HG03135 (cell line): Measurements from ENCODE around the gene STXBP5.

Source experiments
- ATAC-seq: cut with Tn5 transposase; IDR thresholded peaks from one replicate; pipeline ENCODE4 v1.9.1; 2021; ENCODE audit warnings: mild to moderate bottlenecking, moderate library complexity; ENCODE audit not compliant: unreplicated experiment

Gene STXBP5

DNA sequence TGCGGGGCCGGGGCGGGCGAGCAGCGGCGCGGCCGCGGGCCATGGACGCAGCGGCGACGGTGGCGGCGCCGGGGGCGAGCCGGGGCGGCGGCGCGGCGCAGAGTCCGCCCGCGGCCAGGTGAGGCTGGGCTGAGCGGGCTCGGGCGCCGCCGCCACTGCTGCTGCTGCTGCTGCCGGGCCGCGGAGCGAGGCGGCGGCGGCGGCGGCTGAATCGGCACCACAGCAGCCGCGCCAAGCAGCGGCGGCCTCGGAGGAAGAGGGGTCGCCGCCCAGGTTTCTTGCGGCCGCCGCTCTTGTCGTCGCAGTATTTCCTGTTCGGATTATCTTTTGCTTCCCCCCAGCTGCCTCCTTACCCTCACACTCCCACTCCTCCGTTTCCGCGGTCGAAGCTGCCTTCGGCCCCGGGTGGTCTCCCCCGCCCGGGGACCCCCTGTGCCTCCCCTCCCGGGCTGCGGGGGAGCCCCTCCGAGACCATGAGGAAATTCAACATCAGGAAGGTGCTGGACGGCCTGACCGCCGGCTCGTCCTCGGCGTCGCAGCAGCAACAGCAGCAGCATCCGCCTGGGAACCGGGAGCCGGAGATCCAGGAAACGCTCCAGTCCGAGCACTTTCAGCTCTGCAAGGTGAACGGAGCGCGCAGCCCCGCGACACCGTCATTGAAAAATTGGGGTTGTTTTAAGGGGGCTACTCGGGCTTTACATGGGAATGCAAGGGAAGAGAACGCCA lies at the start of gene STXBP5:
Gene STXBP5 (plus strand): TSS at position 358 of the 726 bp plus-strand sequence. CDS start 116 bp downstream, at position 474.
- ATAC-seq = peak; percentile 32

DNA sequence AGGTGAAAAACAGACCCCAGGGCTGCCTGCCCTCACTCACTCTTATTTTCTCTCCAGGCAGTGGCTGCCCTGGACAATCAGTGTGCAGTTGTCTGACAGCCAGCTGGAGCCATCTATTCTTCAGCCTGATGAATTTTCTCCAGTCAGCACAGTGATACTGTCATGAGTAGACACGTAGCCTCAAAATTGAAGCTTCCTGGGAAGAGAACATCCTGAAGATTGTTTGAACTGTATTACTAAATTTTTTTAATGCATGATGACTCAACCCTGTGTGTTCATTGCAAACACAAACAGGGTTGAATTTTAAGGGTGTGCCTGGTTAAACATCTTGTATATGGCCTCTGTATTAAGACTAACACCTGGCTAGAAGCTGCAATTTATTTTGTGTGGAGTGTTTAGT lies 49.8 kb upstream of the STXBP5 start:
- no peak for ATAC-seq

DNA sequence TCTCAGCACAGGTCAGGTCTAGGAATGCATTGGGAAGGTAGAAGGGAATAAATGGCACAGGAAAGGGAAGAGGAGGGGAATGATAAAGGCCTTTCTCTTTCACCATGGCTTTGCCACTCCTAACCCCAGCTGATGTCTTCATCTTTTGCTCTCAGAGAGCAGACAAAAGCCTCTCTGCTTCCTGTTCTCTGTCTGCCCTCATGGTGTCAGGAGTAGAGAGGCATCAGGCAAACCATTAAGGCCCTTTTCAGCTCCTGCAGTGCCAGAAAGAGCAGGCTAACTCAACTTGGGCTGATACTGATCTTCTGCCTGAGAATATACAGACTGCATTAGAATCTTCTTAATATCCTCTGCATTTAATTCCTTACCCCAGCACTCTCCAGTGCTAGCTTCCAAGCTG lies 48.0 kb upstream of the STXBP5 start:
- no peak for ATAC-seq

DNA sequence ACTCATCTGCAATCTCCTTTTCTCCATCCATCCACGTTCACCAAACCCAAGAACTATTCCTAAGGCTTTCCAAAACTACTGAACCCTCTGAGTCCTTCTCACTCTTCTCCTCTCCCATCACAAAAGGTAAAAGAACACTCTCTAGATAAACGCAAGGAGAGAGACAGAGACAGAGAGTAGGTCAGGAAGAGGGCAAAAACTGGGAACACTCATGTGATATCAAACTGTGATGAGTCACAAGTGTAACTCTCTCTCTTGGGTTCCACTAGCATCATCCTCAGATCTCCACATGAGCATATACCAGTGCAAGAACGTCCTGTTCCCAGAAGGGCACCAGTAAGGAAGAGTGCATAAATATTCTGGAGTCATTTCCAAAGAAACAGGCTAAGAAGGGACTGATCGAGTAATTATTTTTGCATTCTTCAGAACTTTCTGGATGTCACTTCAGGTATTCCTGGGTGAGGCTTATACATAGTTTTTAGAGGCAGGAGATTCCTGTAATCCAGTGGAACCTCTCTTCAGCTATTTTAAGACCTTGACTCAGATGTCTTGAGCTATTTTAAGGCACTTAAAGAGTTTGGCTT lies 47.3 kb upstream of the STXBP5 start:
- no peak for ATAC-seq

DNA sequence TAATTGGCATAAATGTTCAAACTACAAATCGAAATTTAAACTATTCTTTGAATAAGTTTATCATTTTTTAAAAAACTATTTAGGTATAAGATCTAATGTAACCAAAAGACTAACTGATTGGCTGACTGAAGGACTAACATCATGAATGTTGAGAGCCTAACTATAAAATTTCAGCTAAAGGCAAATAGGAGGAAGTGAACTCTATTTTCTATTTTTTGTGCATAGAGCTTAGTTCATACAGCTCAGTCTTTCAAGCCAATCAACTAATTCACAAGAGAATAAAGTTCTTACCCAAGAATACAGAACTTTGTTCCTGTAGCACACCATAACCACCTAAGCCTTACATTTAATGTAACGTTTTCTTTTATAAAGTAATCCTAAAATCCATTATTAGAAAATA lies 46.3 kb upstream of the STXBP5 start:
- no peak for ATAC-seq

DNA sequence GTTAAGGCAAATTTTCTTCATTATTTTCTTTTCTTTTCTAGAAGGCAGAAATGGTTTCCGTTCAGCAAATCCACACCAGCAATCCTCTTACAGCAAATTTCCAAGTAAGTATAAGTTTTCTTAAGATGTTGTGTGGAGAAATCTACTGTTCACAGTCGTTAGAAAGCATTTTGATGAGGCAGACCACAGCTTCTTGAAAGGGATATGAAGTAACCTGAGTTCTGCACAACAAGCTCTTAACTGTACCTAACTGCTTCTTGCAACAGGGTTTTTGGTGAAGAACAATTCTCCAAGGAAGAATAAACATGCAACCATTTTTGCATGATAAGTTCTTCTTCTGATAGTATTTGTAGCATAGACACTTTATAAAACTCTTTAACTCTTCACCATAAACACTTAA lies 45.3 kb upstream of the STXBP5 start:
- ATAC-seq = no peak

DNA sequence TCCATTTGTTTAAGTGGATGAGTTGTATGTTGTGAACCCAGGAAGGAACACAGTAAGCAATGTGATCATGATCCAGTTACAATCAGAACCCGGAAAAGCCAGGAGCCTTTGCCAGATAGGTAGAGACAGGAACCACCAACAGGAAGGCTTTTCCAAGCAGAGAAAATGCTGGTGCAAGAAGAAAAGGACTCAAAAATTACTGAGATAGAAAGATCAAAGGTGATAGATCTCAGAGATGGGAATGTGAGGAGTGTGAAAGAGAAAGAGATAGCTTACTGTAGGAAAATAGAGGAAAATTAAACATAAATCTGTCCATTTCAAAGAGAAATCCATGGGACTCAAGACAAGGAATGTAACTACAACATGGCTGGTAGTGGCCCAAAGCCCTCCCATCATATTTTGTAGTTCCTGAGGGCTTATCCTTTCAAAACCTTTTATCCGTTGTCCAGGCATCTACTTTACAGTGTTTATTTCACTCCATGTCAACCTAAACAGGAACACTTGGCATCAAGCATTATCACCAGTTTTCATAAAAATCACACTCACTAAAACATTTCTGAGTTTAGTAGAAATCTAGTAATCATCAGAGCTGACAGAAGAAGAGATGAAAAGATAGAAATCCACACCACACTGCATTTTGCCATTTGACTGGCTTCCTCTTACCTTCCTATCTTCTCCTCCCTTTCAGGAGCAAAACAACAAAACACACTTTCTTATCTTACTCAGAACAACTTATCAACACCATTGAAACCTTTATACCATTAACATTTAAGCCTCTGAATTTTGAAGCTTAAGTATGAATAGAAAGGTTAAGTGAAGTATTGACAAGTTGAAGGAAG lies 44.5 kb upstream of the STXBP5 start:
- ATAC-seq = no peak

DNA sequence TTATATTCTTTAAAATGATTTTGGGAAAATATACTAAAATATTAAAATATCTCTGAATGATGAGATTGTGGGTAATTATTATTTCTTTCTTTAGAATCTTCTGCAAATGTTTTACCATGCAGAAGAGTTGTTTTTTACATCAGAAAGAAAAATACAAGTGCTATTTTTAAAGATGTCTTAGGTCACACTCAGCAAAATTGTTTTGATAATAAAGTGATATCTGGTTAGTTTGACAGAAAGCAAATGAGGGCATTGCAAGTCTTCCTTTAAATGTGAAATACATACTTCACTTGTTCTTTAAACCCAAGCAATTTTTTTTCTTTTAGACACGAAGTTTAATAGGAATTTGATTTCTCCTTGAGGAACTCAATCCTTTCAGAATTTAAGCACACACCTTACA lies 43.6 kb upstream of the STXBP5 start:
- ATAC-seq = no peak

DNA sequence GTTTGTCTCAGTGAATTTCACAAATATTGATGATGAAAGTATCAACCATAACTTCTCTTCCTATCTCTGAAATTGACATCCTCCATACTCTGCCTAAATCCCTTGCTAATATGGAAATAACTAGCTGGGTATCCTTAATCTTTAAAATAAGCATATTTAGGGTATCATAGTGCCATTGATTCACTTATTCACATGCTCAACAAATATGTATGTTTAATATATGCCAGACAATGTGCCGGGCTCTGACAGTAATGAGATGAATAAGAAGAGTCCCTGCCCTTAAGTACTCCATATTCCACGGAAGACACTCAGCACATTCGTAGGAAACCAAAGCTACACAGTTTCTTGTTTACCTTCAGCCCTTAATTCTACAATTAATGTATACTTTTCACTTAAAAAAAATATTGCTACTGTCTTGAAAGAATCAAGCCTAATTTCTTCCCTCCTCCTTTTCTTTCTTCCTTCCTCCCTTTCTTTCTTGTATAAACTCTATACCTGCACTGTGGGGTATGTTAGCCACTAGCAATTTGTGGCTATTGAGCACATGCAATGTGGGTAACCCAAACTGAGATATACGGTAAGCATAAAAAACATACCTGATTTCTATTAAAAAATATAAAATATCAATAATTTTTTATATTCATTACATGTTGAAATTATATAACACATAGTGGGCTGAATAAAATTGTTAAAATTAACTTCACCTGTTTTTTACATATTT lies 42.8 kb upstream of the STXBP5 start:
- no peak for ATAC-seq

DNA sequence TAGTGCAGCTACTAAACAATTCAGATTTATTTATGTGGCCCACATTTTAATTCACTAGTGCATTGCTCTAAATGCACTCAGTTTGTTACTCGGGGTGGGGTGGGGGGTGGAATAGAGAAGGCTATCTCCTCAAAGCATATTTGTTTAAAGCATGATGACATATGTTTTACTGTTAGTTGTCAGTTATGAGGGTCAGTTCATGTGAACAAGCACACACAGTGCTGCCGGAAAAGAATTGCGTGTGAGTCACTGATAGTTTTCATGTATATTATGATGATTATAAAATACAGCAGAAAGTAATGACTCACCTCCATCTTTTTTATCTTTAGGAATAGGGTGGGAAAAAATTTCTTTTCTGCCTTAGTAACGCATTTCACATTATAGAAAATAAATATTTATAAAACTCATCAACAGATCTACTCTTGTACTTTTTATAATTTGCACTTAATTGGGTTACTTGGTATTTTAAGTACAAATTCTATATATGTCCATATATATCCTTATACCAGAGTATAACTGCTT lies 42.2 kb upstream of the STXBP5 start:
- no peak for ATAC-seq

DNA sequence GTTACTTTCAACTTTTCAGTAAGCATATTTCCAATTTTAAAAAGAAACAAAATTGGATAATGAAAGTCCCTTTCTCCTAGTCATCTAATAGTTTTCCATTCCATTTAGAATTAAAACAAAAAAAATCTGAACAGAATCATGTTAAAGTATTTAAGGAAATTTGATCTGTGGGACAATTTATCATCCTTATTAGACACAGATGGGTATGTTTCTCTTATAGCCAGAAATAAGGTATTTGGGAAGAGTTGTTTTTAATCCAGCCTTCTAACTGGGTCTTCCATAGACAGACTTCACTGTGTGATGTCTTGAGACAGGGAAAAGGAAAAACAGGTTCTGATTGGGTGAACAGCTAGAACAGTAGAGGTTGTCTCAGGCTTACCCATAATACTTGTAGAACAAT lies 39.5 kb upstream of the STXBP5 start:
- no peak for ATAC-seq

DNA sequence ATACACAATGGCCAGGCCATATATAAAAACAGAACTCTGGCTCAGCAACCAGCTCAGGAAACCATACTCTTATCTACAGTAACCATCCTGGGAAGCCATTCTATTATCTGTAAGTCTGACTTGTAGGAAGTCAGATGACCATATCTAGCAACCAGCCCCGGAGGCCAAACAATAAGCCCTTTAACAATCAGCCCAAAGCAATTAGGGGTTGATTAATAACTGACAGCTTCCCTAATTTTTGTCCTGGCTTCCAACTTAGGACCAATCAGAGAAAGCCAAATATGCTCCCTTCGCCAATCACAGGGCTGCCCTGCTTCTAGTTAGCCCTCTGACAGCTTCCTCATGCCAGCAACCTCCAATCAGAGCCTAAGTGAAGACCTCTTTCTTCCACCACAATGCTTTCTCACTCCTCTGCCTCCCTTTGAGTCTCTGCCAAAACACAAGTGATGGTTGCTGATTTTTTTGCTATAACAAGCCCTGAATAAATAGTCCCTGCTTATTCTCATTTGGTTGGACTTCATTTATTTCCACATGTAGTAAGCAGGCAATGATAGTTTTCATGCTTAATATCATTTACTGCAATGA lies 37.8 kb upstream of the STXBP5 start:
- ATAC-seq = no peak

DNA sequence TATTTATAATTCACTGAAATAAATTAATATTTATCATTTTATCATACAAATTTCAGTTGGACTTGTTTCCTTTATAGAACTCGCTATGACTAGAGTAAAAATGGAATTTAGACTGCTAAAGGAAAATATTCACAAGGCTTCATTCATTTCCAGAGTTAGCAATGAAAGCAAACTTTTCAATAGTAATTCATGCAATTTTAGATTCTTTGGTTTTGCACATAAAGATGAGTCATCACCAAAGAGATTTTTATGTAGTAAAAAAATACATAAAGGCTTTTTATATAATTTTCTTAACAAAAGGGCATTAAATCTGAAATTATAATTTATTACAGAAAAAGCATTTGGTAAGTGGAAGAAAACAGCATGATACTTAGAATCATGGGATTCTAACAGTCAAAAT lies 37.2 kb upstream of the STXBP5 start:
- no peak for ATAC-seq

DNA sequence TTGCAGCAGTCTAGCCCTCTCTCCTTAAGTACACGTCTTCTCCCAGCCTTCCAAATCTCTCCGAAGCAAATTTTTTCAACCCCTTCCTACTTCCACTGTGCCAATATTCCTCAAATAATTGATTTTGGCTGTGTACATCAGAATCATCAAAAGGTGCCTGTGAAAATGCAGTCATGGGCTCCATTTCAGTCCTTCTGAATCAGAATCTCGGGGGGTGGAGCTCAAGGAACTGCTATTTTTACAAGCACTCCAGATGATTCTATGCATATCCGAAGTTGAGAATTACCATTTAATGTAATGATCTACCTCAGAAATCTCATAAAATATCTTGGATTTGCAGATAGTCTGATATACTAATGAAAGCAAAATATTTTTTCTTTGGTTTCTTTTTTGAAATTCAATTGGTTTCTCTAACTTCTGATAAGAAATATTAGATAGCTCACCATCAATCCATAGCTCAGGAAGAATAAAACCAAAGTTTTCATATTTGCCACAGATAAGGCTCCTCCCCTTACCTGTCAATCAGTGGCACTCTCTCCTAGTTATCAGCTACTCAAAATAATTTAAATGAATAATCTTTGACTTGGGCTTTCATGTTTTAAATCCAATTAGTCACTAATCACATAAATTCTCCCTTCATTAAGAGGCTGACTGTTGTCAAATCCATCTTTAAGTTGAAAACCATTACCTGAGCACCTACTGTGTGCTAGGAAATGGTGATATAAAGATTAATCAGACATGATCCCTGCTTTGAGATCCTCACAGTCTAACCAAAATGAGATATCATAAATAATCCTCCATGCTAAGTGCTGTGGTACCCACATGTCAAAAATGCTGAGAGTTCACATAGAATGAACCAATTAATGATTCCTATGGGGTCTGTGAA lies 36.4 kb upstream of the STXBP5 start:
- ATAC-seq = no peak

DNA sequence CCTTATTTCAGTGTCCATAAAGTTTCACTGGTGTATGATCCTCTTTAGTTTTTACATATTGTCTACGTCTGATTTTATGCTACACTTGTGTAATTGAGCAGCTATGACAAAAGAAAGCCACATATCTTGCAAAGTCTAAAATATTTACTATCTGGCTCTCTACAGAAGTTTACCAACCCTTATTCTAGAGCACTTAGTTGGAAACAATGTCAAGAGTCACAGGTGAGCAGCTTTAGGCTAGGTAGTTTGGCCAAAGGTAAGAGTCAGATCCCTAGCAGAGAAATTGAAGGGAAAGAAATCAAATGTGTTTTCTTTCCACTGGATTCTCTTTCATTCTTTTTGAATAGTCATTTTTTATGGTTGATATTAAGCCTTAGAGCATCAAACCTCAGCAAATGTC lies 34.7 kb upstream of the STXBP5 start:
- no peak for ATAC-seq

DNA sequence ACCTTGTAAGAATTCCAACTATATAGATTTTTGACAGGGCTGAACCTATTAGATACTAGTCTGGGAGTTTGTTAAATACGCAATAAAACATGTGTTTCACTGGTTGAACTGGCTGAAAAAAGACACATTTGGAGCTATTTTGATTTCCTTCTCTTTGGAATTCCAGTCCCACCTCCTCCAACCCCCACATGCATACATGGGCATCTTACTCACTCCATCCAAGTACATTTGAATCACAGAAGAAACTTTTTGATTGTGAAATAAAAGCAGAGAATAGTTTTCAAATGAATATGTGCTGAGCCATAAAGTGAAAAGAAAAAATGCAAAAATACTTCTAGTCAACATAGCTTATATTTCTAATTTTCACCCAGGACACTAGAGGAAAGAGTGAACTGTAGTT lies 33.9 kb upstream of the STXBP5 start:
- no peak for ATAC-seq

DNA sequence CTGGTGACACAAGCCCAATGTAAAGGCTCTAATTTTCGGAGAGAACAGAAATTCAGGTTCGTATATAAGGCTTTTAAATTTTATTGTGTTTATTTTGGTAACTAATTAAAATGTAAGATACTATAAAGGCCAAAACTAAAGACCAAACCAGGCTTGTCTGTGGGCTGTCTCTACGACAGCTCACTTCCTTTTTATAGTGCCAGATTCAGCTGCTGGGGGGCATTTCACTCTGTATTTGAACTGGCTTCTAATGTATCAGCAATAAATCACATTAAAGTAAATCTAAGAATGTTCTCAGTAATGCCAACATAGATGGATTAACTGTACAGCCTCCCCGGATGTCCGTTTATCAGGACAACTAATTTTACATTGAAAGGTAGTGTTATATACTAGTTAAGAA lies 31.1 kb upstream of the STXBP5 start:
- no peak for ATAC-seq

DNA sequence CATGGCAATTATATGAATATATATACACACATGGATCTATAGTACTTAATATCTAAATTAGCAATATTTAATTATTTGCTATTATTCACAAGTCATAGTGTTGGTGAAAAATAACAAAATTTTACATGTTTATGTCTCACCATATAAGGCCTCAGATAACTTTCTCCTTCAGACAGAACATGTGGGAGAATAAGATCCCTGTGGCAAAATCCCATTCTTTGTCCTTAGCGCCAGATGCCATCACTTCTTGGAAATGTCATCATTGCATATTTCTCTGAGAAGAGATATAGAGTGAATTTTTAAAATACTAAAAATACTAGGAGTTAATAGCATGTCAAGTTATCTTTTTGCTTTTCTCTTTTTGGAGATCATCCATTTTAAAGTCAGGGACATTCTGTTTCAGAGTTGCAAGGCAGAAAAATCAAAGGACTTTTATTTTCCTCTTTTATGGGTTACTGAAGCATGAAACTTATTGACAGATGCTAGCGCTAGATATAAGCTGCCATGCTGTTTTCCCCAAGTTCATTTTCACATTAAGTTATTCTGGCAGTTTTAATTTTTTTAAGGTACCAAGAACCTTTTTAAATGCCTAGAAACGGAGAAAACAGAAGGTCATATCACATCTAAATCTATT lies 30.4 kb upstream of the STXBP5 start:
- no peak for ATAC-seq

DNA sequence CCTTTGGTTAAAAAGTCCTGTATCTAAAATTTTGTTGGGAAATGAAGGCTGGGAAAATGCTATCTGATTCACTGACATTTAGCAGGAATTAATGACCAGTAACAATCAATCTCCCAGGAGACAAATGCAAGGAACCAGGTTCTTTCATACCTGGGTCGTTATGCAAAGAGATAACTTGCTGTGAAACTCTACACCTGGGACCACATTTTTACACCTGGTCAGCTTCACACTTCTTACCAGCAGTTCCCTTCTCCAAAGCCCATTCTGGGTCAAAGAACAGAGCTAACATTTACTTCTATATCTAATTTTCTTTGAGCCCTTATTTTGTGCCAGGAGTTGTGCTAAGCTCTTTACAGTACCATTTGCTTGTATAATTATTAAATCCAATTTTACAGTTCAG lies 27.4 kb upstream of the STXBP5 start:
- no peak for ATAC-seq
